ENCODE results near the gene IL22RA2. TPM values are rescaled to one million over a fixed set of nuclear protein-coding genes. Genes with fewer than 3 reads are reported as not detected.

IL22RA2 gene
- total RNA-seq, 1 donor from 2014 or later: not detected

DNA sequence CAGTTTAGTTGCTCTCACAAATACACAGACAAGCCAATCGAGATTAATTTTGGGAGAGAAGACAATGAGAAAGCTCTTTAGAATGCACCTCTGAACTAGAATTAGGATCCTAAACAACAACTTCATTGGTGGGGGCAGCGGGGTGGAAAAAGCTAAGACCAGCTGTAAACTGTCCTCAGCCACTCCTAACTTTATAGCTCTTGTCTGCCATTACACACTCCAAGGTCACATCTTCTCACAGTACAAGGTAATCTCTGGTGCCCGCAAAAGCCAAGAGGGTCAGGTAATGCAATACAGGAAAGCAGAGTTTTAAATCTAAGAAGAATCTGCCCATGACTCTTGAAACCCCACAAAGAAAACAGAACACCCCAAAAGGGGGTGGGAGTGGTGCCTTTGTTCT lies 17.8 kb upstream of the IL22RA2 start:
- Mint-ChIP-seq H3K9me3 (ENCODE audit: unreplicated experiment) (peaks cover 5% of the 10 kb centered on the region), H3K27me3 (ENCODE audit: unreplicated experiment) (no peaks in the 10 kb centered on the region), H3K36me3 (ENCODE audit: low read depth, unreplicated experiment) (peaks cover 4% of the 10 kb centered on the region), H3K27ac (ENCODE audit: unreplicated experiment) (no peak overlapping the region), H3K4me1 (ENCODE audit: unreplicated experiment) (no peaks in the 10 kb centered on the region), H3K4me3 (ENCODE audit: unreplicated experiment) (no peak overlapping the region)
- DNase-seq (ENCODE audit: low spot score): no peak
- no peak for TF ChIP-seq CTCF (IDR thresholded peaks at IDR 0.05; ENCODE audit: unreplicated experiment)

- Mint-ChIP-seq H3K4me3 (ENCODE audit: unreplicated experiment) (no peak overlapping the region), H3K27me3 (ENCODE audit: unreplicated experiment) (no peaks in the 10 kb centered on the region), H3K36me3 (ENCODE audit: low read depth, unreplicated experiment) (peaks cover 6% of the 10 kb centered on the region), H3K9me3 (ENCODE audit: unreplicated experiment) (peaks cover 9% of the 10 kb centered on the region), H3K27ac (ENCODE audit: unreplicated experiment) (no peak overlapping the region), H3K4me1 (ENCODE audit: unreplicated experiment) (no peaks in the 10 kb centered on the region)
- DNase-seq (ENCODE audit: low spot score): no peak
- TF ChIP-seq CTCF (IDR thresholded peaks at IDR 0.05; ENCODE audit: unreplicated experiment): no peak
Observed at GRCh38 chr6:137190583-137191094, 17.2 kb upstream of the IL22RA2 start.

GRCh38 chr6:137188855-137189254 lies 15.4 kb upstream of the IL22RA2 start:
- Mint-ChIP-seq H3K4me3 (ENCODE audit: unreplicated experiment) (no peak overlapping the region), H3K36me3 (ENCODE audit: low read depth, unreplicated experiment) (peaks cover 10% of the 10 kb centered on the region), H3K27ac (ENCODE audit: unreplicated experiment) (no peak overlapping the region), H3K9me3 (ENCODE audit: unreplicated experiment) (peaks cover 12% of the 10 kb centered on the region), H3K27me3 (ENCODE audit: unreplicated experiment) (no peaks in the 10 kb centered on the region), H3K4me1 (ENCODE audit: unreplicated experiment) (no peaks in the 10 kb centered on the region)
- no peak for DNase-seq (ENCODE audit: low spot score)
- TF ChIP-seq CTCF (IDR thresholded peaks at IDR 0.05; ENCODE audit: unreplicated experiment): no peak

- Mint-ChIP-seq H3K4me3 (ENCODE audit: unreplicated experiment) (no peak overlapping the region), H3K27me3 (ENCODE audit: unreplicated experiment) (no peaks in the 10 kb centered on the region), H3K4me1 (ENCODE audit: unreplicated experiment) (no peaks in the 10 kb centered on the region), H3K27ac (ENCODE audit: unreplicated experiment) (no peak overlapping the region), H3K9me3 (ENCODE audit: unreplicated experiment) (peaks cover 7% of the 10 kb centered on the region), H3K36me3 (ENCODE audit: low read depth, unreplicated experiment) (peaks cover 18% of the 10 kb centered on the region)
- TF ChIP-seq CTCF (IDR thresholded peaks at IDR 0.05; ENCODE audit: unreplicated experiment): no peak
- DNase-seq (ENCODE audit: low spot score): no peak
Observed at GRCh38 chr6:137185290-137185689, 11.8 kb upstream of the IL22RA2 start.

GRCh38 chr6:137182654-137183073 lies 9.2 kb upstream of the IL22RA2 start:
- H3K9me3 Mint-ChIP-seq (ENCODE audit: unreplicated experiment): peaks cover 7% of the 10 kb centered on the region
- no peaks in the 10 kb centered on the region for H3K4me1 Mint-ChIP-seq (ENCODE audit: unreplicated experiment)
- no peak overlapping the region for H3K27ac Mint-ChIP-seq (ENCODE audit: unreplicated experiment)

More at GRCh38 chr6:137182654-137183073, 9.2 kb upstream of the IL22RA2 start:
- Mint-ChIP-seq H3K4me3 (ENCODE audit: unreplicated experiment) (no peak overlapping the region), H3K27me3 (ENCODE audit: unreplicated experiment) (peaks cover 6% of the 10 kb centered on the region), H3K36me3 (ENCODE audit: low read depth, unreplicated experiment) (peaks cover 18% of the 10 kb centered on the region)
- no peak for DNase-seq (ENCODE audit: low spot score)
- TF ChIP-seq CTCF (IDR thresholded peaks at IDR 0.05; ENCODE audit: unreplicated experiment): no peak

All from endothelial cell (in vitro differentiated cells).